Epidermal melanocyte (primary cell): ENCODE data around the gene NOL6.
"Not testable (repeated sequence)": the region's sequence is repeated elsewhere in the genome, so short reads cannot be mapped to it uniquely, and the experiment has no call there.

Experiments
- DNase-seq: peaks from one replicate; pipeline ENCODE4 v3.0.0; 2011; ENCODE audit warnings: low spot score; ENCODE audit not compliant: insufficient read length

Gene NOL6

DNA sequence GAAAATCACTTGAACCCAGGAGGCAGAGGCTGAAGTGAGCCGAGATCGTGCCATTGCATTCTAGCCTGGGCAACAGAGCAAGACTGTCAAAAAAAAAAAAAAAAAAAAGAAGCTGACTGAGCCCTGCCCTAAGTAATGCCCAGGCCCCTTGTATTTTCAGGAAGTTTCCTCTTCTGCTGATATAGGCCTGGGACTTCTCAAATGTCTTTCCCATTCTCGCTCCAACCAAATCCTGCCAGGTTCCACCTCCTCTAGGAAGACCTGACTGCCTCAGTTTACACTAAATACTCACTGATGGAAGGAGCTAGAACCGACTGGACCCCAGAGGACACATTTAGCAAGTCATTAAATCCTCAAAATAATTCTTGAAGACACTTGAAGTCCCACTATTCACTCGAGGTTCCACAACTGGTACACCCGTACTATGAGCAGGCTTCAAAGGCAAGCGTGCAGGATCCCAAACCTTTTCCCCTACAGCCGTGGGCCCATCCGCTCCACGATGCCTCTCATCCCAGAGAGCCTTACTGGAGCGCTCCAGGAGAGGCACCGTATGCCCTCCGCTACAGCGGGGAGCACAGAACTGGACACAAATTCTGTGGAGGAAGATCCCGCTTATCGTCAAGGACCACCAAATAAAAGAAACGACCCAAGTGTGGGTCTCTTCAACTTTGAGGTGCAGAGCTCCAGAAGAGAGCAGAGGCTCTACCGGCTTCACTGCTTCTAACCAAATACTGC is 676 bp downstream of the NOL6 start:
- DNase-seq: no peak

DNA sequence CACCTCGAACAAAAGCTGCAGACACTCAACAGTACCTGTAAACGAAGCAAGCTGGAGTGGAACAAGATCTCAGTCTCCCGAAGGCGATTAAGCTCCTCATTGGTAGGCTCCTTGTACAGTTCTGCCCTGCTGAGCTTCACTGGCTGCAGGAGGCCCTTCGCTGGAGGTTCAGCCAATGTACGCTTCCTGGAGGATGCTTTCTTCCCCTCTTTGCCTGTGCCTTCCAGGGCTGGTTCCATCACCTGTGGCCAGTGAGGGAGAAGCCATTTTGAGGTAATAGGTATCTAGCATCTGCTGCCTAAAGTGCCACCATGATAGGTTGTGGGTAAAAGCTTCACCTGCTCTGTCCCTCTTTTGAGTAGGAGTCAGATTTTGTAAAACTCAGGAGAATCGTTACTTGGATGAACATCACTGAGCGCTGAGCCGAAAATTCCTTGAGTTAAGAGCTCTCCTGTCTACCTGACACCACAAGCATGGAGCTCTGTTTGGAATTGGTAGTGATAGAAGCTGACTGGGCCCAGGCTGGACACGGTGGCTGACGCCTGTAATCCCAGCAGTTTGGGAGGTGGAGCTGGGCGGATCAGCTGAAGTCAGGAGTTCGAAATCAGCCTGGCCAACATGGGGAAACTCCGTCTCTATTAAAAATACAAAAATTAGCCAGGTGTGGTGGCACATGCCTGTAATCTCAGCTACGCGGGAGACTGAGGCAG is 1.4 kb downstream of the NOL6 start:
- no peak for DNase-seq

DNA sequence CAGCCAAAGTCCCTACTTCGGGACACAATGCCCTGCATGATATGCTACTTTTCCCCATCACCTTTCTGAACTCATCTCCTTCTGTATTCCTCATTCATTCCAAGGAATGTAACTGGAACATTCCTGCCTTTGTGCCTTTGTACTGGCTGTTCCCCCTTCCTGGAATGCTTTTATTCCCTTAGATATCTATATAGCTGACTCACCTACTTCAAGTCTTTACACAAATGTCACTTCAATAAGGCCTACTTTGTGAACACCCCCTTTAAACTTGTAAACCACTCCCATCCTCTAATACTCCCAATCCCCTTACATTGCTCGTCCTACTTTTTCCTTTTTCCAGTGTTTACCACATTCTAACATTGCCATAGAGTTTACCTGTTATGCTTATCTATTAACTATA is 2.4 kb downstream of the NOL6 start:
- DNase-seq: no peak

DNA sequence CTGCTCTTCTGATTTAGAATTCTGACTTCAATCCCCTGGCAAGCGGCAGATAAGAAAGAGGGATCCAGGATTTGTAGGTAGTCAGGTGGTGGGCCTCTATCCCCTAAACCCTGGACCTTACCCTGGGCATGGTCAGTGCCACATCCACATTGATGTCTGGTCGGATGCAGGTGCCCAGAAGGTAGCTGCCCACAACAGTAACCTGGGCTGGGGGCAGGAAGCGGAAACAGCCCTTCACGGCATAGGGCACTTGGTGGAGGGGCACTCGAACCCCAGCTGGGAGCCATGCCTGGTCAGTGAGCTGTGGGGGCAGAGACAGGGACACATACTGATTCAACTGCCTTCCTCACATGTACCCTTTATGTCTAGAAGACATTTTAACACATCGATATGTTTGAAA is 3.8 kb downstream of the NOL6 start:
- DNase-seq: no peak

DNA sequence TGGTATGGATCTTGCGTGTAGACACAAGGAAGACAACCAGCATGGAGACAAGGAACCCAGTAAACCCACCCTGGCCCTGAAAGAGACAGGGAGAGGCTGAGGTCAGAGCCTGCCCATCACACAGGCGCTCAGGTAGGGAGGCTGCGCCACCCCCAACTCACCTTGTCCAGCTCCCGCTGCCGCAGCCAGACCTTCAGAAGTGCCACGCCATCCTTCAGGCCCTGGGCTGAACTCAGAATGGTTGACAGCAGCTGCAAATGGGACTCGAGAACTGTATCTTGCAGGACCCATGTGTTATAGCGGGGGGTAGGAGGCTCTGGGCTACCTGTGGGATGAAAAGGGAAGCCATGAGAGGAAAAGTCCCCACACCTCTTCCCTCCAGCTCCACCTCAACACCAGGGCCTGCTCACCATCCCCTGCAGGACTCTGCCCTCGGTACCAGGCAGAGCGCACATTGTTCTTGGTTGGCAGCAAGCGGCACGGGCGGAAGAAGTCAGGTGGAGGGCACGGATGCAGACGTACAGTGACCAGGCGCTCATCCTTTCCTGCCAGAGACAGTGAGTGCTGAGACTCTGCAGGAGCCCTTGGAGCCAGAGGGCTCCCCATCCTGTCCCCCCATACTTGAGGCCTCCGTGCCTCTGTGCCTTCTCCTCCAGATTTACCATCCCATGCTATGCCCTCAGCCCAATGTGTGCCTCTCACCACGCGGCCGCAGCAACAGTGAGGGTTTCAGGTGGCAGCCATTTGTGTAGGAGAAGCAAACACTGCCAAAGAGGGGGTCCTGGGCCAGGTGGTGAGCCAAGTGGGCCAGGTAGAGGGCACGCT is 4.7 kb downstream of the NOL6 start:
- DNase-seq: no peak

DNA sequence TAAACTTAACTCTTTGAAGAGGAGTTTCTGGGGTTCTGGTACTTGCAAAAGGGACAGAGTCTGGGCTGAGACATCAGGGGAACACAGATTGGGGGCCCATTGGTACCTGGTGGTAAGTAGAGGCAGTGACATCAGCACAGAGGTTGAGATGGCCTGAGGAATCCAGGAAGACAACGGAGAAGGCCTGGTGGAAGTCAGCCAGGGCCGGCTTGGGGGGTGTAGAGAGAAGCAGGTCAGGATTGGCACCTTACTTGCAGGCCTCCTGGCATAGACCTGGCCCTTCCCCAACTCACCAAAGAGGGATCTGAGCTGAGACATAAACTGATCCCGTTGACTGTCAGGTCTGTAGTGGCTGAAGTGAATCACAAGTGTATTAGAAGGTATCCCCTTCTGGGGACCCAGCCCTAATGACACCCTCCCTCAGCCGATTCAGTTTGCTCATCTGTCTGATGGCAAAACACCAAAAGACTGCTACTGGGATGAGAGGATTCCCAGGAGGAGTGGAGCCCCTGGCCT is 5.5 kb downstream of the NOL6 start:
- no peak for DNase-seq

DNA sequence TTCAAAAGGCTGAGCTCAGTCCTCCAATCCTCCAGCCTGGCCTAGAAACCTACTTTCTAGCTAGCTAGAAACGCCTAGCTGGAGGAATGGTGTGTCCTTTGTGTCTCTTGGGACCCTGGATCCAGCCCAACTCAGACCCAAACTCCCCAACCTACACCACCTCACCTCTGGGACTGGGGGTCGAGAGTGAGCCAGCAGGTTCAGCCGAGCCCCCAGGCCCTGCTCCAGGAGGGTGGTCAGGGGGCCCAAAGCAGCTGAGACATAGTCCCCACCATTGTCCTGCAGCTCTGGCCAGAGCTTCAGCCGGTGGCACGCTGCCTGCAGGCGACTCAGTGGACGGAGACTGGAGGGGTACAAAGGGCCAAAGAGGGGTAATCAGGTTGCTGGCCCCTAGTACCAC is 6.2 kb downstream of the NOL6 start:
- DNase-seq: no peak

DNA sequence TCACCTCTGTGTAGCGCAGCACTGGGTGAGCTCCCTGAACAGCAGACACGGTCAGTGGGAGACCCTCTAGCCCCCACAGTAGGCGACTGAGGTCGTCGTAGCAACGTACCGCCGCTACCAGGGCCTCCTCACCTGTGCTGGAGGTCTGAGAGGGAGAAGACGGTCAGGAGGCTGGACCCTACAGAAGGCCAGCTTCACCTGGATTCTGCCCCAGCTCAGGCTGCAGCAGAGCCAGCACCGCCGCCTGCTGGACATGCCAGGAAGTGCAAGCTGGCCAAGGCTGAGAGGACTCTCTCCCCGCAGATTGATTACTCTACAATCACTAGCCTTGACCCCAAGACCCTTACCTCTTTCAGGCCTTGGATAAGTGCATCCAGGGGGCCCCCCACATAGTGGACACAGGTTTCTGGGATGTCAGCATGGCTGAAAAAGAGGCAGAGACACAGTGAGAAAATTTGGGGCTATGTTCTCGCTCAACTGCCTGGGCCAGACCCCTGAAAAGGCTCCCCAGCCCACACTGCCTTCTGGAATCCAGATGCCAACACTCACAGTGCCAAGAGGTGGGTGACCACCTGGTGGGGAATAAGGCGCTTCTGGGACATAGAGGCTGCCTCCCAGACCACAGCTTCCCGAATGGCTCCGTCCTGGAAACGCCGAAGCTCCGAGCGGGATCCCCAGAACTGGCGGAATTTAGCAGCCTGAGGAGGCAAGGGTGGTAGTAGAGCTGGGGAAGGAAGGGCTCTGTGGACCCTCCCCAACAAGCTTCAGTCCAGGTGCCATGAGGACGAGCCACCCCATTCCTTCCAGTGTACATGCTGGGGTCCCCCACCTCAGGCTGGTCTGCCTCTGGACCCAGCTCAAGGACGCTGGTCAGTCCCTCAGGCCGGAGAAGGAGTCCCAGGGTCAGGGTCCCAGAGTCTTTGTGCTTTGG is 6.9 kb downstream of the NOL6 start:
- DNase-seq: peak; percentile 41

DNA sequence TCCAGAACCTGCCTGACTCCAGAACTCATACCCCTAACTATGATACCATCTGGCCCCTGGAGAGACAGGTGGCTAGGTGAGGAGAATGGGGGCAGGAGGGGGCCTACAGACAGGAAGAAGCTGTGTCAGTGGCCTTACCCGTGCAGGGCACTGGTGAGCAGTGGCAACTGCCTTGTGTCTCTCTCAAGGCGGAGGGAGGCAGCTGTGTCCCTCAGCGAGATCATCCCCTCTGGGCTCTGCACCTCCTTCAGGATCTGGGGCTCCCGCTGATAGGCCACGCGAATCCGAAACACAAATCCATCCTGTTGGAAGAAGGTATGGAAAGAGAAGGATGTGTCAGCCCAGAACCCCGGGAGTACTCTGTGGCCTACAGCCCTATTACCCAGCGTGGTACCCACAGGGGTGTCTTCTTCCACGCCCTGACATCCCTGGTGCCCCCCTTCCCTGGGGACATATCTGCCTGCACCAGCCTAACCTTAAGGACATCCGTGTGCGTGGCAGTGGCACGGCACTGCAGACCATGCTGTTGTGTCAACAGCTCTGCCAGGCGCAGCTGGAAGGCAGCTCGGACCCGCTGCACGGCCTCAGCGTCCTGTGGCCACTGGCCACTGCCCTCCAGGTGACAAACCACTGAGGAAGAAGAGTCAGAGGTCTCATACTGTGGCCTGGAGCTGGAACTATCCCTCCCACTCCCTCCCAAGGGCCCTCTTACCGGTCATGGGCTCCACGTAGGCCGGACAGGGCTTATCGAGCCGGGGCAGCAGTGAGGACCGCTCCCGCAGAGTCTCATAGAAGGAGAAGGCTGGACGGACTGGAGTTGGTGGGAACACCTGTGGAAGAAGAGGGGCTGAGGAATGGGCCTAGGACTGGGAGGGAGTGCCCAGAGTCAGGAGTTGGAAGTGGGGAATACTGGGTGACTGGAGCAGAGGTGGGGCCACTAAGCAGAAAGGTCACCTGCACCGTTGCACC is 7.8 kb downstream of the NOL6 start:
- DNase-seq: no peak

DNA sequence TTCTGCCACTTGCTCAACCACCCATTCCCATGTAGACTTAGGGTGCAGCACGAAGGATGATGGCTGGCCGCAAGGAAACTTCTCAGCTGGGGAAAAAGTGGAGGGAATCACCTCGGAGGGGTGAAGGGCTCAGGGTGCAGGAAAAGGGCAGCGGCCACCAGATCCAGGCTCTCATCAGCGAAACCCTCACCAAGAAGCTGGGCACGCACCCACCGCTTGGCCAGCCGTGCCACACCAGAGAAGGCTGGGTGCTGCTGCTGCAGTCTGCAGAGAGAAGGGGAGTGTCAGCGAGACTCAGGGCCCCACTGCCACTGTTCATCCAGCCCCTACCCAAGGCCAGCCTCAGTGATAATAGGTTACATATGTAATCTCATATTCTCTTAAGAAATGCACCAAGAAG is 8.6 kb downstream of the NOL6 start:
- no peak for DNase-seq

DNA sequence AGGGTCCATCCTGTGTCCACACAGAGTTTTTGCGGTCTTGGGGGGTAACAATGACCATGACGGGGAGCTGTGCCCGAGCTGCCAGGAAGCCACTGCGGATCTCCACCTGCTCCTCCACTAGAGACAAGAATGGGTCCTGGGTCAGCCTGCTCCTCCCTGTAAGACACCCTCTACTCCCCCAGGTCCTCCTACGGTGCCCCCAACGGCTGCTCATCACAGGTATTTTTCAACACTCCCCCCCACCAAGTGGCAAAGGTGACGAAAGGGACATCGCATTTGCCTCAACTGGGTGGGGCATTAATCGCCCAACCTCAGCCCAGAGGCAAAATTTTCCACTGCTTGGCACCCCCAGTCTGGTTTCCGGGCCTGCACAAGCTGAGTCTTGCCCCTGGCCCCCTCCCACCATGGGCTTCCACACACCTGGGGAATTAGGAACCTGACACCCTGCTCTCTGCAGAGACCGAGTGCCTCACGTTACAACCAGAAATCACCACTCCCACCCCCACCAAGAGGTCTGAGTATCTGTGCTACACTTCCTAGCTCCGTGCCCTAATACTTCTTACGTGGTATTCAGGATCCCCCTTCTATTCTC is 9.6 kb downstream of the NOL6 start:
- no peak for DNase-seq

DNA sequence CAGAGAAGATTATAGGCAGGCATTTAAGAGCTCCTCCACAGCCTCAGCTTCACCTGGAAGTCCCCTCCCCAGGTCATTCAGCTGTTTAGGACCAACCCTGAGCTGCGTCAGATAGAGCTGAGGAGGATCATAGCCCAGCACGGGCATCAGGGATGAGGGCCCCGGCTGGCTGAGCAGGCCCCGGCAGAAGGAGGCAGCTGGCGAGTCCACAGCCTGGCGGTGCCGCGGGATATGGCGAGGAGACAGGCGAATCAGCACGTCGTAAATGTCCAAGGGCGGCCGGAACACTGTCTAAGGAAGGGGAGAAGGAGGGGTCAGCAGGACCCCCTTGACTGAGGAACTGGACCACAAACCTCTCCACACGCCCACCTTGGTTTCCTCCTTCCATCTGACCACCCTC is 10.6 kb downstream of the NOL6 start:
- no peak for DNase-seq

DNA sequence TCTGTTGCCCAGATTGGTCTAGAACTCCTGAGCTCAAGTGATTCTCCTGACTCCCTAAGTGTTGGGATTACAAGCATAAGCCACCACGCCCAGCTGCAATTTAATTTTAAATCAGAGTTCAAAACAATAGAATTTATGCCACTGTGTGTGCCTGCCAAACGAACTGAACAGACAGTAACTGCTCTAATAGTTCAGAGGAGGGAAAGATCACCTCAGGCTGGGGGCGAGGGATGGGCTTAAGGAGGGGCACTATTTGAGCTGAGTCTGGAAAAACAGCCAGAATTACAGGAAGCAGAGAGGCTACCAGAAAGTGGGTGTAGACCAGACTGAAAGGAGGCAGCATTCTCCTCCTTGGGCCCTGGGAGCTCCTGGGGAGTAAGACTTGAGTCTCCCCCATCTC is 12.2 kb downstream of the NOL6 start:
- DNase-seq: no peak

DNA sequence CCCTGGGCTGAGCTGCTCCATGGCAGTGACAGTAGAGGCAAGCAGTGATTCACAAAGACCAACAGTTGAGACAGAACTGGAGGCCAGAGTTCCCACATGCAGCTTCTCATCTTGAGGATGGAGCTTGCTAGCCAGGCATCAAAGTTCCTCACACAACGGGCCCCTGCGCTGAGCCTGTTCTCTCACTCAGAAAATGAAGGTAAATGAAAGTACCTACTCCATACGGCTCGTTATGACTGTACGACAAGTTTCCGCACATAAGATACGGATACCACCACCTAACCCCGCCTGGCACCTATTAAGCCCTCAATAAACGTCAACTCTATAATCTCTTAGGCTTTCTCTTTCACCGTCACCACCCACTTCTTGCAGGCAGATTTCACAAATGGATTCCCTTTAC is 12.9 kb downstream of the NOL6 start:
- no peak for DNase-seq

DNA sequence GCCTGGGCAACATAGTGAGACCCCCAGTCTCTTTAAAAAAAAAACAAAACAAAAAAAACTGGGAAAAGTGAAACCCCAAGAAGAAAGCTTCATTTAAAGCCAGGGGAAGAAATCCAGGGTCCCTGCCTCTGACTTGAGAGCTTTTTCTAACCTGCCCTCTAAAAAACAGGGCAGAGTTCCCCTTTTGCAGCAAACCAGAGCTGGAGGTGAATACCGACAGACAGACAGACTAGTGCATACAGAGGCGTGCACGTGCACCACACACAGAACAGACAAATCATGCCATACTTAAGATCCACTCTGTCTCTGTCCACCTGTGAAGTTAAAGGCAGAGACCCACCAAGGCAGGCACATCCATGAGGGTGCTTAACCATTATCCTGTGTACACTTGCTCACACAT is 14.6 kb downstream of the NOL6 start:
- DNase-seq: no peak

DNA sequence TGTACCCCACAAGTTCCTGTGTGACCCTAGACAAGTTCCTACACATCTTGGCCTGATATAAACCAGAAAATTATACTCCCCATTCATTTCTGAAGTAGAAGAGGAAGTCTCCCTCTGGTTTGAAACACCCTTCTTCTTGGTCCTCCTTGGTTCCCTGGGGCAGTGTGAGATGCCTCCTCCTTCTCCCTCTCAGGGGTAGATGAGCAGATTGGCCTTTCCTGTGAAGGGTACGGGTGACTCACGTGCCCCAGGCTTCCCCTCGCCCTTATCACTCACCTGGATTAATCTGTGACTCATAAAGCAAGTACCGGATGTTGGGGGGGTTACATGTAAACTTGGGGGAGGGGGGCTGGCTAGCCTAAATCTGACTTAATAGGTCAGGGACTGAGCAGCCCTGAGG is 15.3 kb downstream of the NOL6 start:
- no peak for DNase-seq

DNA sequence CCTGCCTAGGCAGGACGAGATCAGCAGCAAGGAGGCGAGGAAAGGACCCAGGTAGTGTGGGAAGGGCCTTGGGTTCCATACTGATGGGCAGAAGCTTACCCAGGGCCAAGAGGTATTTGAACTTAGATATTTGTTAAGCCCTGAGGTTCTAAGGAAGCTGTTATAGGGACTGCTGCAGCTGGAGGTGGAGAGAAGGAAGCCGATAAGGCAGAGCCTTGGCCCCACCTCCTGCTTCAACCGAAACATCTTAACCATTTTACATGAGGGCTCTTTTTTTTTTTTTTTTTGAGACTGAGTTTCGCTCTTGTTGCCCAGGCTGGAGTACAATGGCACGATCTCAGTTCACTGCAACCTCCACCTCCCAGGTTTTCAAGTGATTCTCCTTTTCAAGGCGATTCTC is 17.8 kb downstream of the NOL6 start:
- no peak for DNase-seq

DNA sequence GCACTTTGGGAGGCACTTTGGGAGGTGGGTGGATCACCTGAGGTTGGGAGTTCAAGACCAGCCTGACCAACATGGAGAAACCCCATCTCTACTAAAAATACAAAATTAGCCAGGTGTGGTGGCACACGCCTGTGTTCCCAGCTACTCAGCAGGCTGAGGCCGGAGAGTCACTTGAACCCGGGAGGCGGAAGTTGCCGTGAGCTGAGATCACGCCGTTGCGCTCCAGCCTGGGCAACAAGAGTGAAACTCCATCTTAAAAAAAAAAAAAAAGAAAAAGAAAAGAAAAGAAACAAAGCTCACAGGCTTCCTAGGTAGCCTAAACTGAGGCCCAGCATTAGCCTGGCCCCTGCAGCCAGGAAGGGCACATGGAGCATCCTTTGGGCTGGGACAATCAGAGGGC is 18.3 kb downstream of the NOL6 start:
- not testable (repeated sequence) for DNase-seq

DNA sequence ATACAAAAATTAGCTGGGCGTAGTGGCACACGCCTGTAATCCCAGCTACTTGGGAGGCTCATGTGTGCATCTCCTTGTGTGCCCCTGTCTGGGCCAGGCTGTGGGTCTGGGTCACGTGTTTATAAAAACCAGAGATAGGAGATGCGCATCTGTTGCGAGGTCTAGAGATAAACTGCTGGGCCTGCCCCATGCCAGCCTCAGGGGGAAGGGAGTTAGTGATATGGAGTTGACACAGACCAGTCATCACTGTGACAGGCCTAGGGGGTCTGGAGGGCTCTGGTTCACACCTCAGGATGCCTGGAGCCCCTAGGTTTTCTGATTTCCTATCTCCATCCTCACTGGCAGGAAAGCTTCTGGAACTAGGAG is 19.1 kb downstream of the NOL6 start:
- DNase-seq: not testable (repeated sequence)
